DND-41 (cell line): Measurements from ENCODE around the gene CREB3L2.

Source experiments
- ATAC-seq: fragments of 200-7000 bp; cut with Tn5 transposase; 3 replicates; pipeline ENCODE4 v1.9.1; 2021; ENCODE audit warnings: low read depth; ENCODE audit not compliant: insufficient read depth
- DNase-seq: peaks from one replicate; pipeline ENCODE4 v3.0.0-alpha.2; 2020
- H2AFZ ChIP-seq: 2 replicates; pipeline ENCODE4 v1.6.0; 2012; ENCODE audit warnings: low read depth, low read length
- H3K27ac ChIP-seq: 2 replicates; pipeline ENCODE4 v1.5.1; 2012; ENCODE audit warnings: low read length, inconsistent platforms
- H3K27me3 ChIP-seq: fragments of 200-600 bp; sonication (generic); 2 replicates; pipeline ENCODE4 v1.6.0; 2012; ENCODE audit warnings: low read length, mild to moderate bottlenecking, inconsistent platforms; ENCODE audit not compliant: insufficient read depth, poor library complexity
- H3K36me3 ChIP-seq: 2 replicates; pipeline ENCODE4 v1.5.1; 2012; ENCODE audit warnings: low read length, inconsistent platforms; ENCODE audit not compliant: insufficient read depth
- H3K4me1 ChIP-seq: 2 replicates; pipeline ENCODE4 v1.5.1; 2012; ENCODE audit warnings: mild to moderate bottlenecking, low read length; ENCODE audit not compliant: insufficient read depth
- H3K4me2 ChIP-seq: 2 replicates; pipeline ENCODE4 v1.6.0; 2012; ENCODE audit warnings: mild to moderate bottlenecking, moderate library complexity, low read length, inconsistent platforms; ENCODE audit not compliant: insufficient read depth
- H3K4me3 ChIP-seq, 2 experiments: fragments of 200-600 bp in 1 of 2; shearing (Covaris generic) in 1 of 2; 2 replicates each; pipeline ENCODE4 v1.5.1; 2012 to 2016; ENCODE audit warnings: inconsistent platforms in 2 of 2, low read length in 2 of 2, mild to moderate bottlenecking in 2 of 2, low read depth in 1 of 2, moderate library complexity in 1 of 2
- H3K79me2 ChIP-seq: 2 replicates; pipeline ENCODE4 v1.6.0; 2012; ENCODE audit warnings: low read length, inconsistent platforms; ENCODE audit not compliant: insufficient read depth
- H3K9ac ChIP-seq: 2 replicates; pipeline ENCODE4 v1.6.0; 2012; ENCODE audit warnings: low read depth, mild to moderate bottlenecking, inconsistent platforms, low read length, moderate library complexity
- H3K9me3 ChIP-seq: 2 replicates; pipeline ENCODE4 v1.5.1; 2012; ENCODE audit warnings: low read length, moderate library complexity, mild to moderate bottlenecking, inconsistent platforms; ENCODE audit not compliant: insufficient read depth, severe bottlenecking
- H4K20me1 ChIP-seq: 2 replicates; pipeline ENCODE4 v1.6.0; 2012; ENCODE audit warnings: low read length; ENCODE audit not compliant: insufficient read depth
- EZH2 ChIP-seq: IDR thresholded peaks from 3 replicates; pipeline ENCODE4 v1.6.1; 2012; ENCODE audit warnings: borderline replicate concordance, low read depth, mild to moderate bottlenecking, moderate library complexity, low read length, inconsistent platforms; ENCODE audit not compliant: severe bottlenecking
- TF ChIP-seq, protein P1 (sequence below): IDR thresholded peaks from 2 replicates; pipeline ENCODE4 v1.5.1; 2012; ENCODE audit warnings: borderline replicate concordance, low read length, moderate library complexity, mild to moderate bottlenecking; ENCODE audit not compliant: poor library complexity, severe bottlenecking; ENCODE audit errors: extremely low read depth

Gene CREB3L2

DNA sequence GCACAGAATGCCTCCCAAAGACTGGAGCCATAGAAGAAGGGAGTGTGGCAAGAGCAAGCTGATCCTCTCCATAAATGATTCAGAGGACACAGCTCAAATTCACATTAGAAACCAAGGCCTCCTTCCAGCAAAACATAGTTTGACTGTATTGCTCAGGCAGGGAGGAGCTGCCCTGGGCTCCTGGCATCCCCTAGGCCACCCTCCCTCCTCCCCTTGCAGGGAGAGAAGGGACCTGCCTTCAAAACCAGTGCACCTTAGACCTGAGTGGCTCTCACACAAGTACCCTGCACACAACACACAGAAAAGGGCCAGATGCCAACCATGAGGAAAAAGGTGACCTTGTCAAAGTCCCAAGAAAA, 64.7 kb downstream of the CREB3L2 start:
- Histone ChIP-seq H3K9me3 (no peaks in the 10 kb centered on the region), H3K27ac (no peak overlapping the region), H3K4me2 (no peak overlapping the region), H2AFZ (no peak overlapping the region), H3K4me1 (peaks cover 13% of the 10 kb centered on the region), H3K9ac (no peak overlapping the region), H3K79me2 (no peaks in the 10 kb centered on the region), H3K36me3 (no peaks in the 10 kb centered on the region), H3K4me3 (no peak overlapping the region), H3K27me3 (no peaks in the 10 kb centered on the region), H4K20me1 (no peaks in the 10 kb centered on the region; the same call in 1 of the 2 replicates)
- DNase-seq (no peak), ATAC-seq (no peak)
- TF ChIP-seq, protein P1, sequence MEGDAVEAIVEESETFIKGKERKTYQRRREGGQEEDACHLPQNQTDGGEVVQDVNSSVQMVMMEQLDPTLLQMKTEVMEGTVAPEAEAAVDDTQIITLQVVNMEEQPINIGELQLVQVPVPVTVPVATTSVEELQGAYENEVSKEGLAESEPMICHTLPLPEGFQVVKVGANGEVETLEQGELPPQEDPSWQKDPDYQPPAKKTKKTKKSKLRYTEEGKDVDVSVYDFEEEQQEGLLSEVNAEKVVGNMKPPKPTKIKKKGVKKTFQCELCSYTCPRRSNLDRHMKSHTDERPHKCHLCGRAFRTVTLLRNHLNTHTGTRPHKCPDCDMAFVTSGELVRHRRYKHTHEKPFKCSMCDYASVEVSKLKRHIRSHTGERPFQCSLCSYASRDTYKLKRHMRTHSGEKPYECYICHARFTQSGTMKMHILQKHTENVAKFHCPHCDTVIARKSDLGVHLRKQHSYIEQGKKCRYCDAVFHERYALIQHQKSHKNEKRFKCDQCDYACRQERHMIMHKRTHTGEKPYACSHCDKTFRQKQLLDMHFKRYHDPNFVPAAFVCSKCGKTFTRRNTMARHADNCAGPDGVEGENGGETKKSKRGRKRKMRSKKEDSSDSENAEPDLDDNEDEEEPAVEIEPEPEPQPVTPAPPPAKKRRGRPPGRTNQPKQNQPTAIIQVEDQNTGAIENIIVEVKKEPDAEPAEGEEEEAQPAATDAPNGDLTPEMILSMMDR = no peak
- TF ChIP-seq EZH2 = no peak

DNA sequence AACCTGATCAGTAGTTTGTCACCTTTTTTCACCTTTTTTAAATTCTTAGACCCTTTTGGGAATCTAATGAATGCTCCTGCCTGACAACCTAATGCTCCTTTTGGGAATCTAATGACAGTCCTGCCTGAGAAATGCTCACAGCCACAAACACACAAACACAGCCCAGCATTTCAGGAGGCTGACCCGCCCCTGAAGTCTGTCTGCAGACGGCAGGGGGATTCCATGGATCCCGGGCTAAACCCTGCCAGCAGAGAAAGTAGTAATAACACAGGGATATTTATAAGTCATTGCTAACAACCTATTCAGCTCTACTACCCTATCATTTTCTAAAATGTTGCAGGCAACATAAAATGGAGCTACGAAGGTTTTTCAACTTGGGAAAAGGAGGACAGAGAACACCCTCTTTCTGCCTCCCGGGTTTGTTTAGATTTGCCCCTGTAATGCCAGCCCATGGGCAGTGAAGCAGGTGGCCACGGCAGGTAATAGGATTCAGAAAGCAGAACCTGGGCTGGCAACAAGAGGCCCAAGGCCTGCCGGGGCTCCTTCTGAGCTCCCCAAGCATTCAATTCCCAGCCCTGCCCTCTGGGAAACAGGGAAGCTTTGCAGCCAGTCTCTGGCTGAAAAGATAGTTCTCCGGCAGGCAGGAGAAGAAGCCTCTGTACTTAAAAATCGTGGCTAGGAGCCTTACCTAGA, 65.2 kb downstream of the CREB3L2 start:
- no peaks in the 10 kb centered on the region for H3K36me3 ChIP-seq
- no peak overlapping the region for H3K27ac ChIP-seq
- DNase-seq (no peak), ATAC-seq (no peak)
- H3K9me3 ChIP-seq = no peaks in the 10 kb centered on the region
- no peak overlapping the region for H2AFZ ChIP-seq
- H3K27me3 ChIP-seq = no peaks in the 10 kb centered on the region
- no peaks in the 10 kb centered on the region; the same call in 1 of the 2 replicates for H4K20me1 ChIP-seq
- H3K79me2 ChIP-seq = no peaks in the 10 kb centered on the region
- no peak overlapping the region for H3K4me3 ChIP-seq
- H3K9ac ChIP-seq = no peak overlapping the region
- H3K4me1 ChIP-seq = peaks cover 13% of the 10 kb centered on the region
- no peak overlapping the region for H3K4me2 ChIP-seq
- TF ChIP-seq EZH2 = no peak
- TF ChIP-seq, protein P1 = no peak

DNA sequence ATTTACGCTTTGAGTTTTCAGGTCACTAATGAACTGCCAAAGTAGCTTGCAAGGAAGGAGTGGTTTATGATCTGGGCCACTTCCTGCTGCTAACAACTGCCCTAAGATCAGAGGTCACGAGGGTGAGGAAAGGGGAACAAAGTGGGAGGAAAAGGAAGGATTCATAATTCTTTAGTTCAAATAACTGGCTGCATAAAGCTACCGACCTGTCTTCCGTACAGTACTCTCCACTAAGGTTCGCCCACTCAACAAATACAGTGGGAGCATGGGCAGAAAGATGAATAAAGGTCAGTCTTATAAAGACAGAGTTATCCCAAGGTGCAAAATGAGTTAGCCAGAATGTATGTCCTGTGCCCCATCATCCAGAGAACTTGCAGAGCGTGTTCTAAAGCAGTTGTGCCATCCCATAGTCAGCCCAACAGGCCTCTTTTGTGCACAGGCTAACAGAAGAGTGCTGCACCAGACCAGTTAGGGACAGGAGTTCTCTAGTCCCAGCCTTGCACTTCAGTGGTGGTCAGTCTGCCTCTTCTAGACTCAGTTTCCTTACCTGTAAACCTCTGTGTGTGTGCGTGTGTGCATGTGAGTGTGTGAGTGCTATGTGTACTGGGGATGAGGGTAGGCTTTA, 65.9 kb downstream of the CREB3L2 start:
- Histone ChIP-seq H3K27me3 (no peaks in the 10 kb centered on the region), H3K9me3 (no peaks in the 10 kb centered on the region), H3K4me2 (no peak overlapping the region), H2AFZ (no peak overlapping the region), H4K20me1 (no peaks in the 10 kb centered on the region; the same call in 1 of the 2 replicates), H3K27ac (no peak overlapping the region), H3K4me3 (no peak overlapping the region), H3K36me3 (no peaks in the 10 kb centered on the region), H3K9ac (no peak overlapping the region), H3K4me1 (peaks cover 13% of the 10 kb centered on the region), H3K79me2 (no peaks in the 10 kb centered on the region)
- TF ChIP-seq EZH2 = no peak
- TF ChIP-seq, protein P1 = no peak
- DNase-seq (peak; percentile 28), ATAC-seq (peak; percentile 80)
